ELR (cell line): Measurements from ENCODE around the gene ERFE.
"Not testable (repeated sequence)": the region's sequence is repeated elsewhere in the genome, so short reads cannot be mapped to it uniquely, and the experiment has no call there.

Source experiments
- DNase-seq: peaks from one replicate; pipeline ENCODE4 v3.0.0-alpha.2; 2015; ENCODE audit warnings: low read depth

The ERFE gene

GRCh38 chr2:238158509-238159070 is at the start of gene ERFE:
TSS of gene ERFE (plus strand) at chr2:238158970. CDS start at chr2:238159008, 38 bp downstream.
- peak; percentile 66 for DNase-seq

DNA sequence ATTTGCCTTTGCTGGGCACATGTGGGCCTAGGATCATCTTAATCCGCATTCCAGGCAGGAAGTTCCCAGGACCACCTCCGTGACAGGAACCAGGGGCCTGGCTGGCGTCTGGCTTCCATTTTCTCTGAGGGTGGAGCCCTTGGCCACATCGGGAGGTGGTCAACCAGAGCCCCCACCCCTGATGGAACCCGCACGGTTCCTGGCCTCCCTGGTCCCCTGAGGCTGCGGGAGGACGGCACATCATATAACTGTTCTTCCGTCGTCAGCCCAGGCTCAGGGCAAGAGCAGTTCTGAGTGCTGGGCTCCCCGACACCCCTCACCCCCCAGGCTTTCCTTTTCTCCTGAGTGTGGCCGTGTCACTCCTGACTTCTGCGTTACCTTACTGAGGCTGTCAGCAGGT is 45.2 kb upstream of the ERFE start:
- no peak for DNase-seq

DNA sequence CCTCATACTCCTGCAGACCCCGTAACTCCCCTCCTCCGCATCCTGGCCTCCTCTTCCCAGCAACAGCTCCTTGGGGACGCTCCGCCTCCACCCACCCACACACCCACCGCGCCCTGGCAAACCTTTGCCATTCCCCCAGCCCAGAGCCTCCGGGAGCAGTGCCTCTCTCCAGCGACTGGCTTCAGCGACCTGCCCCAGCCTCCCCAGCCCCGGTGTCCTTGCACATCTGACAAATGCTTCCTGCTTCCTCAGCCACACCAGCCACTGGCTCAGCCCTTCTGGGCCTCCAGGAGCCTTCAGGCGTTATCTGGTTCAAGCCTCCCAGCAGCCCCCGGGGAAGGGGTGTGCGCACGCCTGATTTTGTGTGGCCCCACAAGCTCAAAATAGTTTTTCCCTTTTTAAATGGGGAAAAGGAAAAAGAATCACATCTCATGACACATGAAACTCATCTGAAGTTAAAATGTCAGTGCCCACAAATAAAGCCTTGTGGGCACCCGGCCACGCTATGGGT is 44.4 kb upstream of the ERFE start:
- no peak for DNase-seq

DNA sequence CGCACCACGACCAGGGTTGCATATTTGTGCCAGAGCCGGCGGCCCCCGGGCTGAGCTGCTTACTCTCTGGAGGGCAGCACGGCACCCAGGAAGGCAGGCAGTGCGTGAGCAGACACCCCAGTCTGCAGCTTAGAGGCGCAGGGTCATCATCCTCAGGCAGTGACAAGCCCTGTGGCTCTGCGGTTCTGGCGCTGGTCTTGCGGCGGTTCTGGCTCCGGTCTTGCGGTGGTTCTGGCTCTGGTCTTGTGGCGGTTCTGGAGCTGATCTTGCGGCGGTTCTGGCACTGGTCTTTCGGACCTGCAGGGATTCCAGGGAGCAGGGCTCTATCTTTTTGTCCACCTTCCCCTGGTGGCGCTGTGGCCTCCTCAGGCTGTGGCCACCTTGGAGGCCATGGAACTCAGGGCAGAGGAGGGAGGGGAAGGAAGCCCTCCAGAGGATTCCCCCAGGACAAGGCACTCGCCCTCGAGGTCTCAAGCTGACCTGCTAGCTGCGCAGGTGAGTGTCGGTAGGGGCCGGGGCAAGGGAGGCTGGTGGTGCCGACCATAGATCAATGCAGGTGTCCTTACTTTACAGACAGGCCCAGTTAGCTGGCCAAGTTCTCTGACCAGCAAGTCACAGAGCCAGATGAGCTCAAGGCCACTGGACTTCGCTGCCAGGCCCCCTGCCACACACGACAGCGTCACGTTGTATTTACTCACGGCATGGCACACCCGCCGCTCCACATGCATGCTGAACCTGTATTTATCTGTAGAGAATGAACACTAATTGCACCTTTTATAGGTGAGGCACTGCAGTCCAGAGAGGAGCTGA is 43.7 kb upstream of the ERFE start:
- no peak for DNase-seq

- DNase-seq: not testable (repeated sequence)
Measured at GRCh38 chr2:238115709-238116108, 43.1 kb upstream of the ERFE start.

DNA sequence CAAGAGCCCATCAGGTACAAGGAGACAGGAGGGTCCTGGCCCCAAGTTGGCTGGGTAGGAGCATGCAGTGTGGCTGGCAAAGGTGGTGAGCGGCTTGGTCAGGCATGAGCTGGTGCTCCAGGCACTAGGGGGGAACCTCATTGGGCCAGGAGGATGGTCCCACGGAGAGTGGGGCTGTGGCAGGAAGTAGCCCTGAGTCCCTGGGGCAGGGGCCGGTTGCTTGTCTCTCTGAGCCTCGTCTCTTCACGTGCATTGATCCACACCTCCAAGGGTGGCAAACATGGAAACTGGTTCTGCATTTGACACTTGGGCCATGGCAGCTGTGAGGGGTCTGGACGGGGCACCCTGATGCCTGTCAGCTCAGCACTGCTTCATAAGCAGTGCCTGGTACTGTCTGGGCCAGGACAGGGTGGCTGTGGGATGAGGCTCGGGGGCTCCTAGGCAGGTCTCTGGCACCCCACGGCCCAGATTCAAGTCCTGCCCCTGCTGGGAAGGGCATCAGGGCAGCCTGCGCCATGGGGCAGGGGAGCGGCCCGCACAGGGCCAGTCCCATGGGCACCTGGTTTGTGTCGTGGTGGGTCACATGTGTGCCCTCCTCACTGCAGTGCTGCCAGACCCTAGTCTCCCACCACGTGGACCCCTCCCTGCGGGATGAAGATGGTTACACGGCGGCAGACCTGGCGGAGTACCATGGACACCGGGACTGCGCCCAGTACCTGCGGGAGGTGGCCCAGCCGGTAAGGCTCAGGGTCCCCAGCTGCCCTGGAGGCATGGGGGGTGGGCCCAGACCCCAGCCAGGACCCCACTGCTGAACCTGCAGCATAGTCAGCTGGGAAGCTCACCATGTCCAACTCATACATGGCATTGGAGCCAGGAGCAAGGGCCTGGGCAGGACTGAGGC is 42.2 kb upstream of the ERFE start:
- DNase-seq: no peak

DNA sequence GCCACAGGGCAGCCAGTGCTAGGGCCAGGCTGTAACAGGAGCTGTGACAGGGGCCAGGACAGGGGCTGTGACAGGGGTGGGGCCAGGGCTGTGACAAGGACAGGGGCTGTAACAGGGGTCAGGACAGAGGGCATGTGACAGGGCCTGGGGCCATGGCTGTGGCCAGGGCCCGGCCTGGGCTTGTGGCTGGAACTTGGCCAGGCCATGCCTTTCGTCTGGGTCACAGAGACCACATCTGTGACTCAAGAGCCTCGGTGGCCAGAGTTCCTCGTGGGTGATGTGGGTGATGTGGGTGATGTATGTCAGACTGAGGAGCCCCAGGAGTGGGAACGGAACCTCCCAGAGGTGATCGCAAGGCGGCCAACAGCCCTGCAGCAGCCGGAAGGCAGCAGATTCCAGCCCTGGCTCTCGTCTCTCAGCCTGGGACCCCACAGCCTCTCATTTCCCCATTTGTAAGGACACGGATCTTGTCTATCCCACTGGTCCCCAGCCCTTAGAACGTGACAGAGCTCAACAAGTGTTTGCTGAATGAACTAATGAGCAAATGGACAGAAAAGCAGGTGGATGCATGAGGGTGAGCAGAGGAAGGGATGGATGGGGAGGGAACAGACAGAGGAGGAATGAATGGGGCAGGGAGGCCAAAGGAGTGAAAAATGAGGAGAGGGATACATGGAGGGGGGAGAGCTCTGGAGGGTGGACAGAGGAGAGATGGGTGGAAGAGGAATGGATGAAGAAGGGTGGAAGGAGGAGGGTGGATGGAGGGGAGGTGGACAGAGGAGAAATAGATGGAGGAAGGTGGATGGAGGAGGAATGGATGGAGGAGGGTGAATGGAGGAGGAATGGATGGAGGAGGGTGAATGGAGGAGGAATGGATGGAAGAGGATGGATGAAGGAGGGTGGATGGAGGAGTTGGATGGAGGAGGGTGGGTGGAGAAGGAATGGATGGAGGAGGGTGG is 41.3 kb upstream of the ERFE start:
- peak; percentile 84 for DNase-seq

DNA sequence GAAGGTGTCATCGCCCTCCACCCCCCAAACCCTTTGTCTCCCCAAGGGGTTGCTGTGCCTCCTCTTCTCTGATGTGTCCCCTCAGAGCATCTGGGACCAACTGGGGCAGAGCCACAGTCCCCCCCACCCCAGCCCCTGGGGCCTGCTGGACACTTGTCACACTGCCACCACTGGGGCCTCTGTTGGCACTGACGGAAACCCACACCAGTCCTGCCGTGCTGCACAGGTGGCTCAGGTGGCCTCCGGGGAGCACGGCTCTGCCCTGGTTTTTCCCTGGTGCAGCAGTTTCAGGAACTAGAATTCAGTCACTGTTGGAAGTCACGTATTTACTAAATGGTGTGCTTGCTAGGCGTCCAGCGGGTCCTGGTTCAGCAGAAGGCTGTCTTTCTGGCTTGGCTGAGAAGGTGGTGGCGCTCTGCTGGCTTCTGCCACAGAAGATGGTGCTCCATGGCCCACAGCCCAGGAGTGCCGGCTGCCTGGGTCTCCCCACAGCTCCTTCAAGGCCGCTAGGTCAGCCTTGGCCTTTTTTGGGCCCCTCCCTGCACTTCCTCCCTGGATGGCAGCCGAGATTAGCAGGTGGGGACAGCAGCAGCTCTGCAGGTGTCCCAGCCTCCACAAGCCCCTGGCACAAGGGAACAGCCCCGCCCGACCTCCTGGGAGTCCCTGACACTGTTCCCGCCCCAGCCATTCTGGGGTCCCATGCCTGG is 38.9 kb upstream of the ERFE start:
- DNase-seq: no peak

DNA sequence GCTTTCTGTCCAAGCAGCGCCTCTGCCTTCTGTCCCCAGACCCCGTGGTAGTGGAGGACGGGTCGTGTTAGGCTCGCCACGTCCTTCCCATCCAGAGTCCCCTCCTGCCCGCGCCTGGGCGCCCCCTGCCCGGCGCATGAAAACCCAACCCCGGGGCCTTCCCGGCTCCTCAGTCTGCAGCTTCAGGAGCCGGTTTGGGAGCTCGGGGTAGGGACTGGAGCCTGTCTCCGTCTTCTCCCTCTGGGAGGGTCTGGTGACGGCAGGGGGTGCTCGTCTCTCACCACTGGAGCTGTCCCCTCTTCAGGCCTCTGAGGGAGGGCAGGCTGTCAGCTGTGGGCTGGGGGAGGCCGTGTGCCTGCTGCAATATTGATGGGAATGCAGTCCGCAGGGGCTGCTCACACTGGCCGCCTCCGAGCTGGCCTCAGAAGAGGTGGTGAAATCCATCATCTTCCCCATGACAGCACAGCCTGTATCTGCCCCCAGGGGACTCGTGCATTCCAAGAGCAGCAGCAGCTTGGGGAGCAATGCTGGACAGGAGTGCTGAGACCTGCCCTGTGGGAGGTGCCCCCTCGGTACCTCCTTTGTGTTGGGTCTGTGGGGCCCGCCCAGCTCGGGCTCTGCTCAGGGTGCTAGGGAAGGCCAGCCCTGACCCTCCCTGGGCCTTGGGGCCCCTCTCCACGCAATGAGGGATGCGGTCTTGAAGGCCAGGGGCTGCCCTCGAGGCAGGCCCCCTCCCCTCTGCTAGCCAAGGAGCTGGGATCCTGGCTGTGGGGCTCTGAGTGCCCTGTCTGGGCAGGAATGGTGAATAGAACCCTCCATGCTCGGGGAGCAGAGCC is 38.1 kb upstream of the ERFE start:
- peak; percentile 25 for DNase-seq

DNA sequence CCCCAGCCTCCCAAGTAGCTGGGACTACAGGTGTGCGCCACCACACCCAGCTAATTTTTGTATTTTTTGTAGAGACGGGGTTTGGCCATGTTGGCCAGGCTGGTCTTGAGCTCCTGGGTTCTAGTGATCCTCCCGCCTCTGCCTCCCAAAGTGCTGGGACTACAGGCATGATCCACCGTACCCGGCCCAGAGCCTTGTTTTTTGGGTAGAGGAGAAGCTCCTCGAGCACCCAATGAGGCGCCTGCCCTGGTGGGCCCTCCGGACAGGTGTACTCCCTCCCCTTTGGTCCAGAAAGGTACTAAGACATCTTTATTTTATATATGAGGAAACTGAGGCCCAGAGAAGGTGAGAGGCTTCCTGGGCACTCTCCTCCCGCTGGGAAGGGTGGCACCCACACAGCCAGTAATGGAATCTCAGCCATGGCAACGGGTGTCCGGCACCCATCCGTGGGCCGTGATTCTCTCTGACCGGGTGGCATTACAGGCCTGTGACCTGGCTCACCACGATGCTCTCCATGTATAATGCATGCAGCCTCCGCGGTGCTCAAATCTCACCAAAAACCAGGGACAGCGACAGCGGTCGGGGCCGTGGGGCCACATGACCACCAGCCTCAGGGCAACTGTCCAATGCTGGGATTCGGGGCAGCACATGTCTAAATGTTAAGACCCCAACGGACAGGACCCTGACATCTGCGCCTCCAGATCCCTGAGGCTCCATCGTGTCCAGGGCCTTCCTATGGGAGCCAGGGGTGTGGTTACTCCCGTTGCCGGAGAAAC is 37.1 kb upstream of the ERFE start:
- DNase-seq: no peak

- no peak for DNase-seq
Measured at GRCh38 chr2:238122287-238123217, 36.2 kb upstream of the ERFE start.

DNA sequence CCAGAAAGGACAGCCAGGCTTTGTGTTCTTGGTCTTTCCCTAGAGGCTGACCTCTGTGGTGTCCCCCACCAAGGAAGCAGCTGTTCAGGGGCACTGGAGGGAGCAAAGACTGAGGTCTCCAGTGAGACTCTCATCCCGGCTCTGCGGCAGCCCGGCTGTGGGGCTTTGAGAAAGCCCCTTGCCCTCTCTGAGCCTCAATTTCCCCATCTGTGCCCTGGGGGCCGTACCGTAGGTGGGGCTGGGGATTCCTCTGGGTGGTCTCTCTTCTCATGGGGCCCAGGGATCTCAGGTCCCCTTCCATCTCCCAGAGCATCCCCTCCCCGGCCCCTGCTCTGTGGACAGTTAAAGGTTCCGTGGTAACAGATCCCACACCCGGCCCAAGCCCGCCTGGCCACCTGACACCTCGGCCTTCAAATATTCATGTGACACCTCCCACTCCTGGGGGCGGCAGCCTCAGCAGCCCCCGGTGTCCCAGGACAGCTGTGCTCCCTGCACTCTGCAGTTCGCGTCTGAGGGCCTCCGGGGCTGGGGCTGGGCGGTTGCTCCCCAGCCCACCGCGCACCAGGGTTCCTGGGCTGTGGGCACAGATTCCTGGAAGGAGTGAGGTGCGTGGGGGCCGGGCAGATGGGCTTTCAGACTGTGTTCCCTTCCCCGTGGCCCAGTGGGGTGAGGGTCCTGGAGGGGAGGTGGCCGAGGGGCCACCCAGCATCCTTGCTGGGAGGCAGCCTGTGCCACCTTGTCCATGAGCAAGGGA is 35.4 kb upstream of the ERFE start:
- DNase-seq: no peak

DNA sequence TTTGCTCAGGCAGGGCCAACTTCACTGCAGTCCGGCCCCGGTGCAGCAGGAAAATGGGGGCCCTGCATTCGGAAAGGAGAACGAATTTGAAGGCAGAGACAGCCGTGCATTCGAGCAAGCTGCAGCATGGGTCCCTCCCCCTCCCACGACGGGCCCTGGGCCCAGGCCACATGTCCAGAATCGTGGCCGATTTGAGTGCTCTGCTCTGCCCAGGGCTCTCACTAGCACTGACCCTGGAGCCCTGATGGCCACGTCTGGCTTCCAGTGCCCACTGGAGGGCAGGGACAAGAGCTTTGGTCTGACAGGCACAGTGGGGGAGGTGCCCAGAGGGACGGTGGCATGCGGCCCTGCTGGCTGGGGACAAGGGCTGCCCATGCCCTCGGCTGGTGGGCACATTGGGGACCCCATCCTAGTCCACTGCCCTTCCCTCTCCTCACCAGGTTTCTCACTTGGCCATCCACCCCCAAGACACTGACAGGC is 34.7 kb upstream of the ERFE start:
- no peak for DNase-seq

DNA sequence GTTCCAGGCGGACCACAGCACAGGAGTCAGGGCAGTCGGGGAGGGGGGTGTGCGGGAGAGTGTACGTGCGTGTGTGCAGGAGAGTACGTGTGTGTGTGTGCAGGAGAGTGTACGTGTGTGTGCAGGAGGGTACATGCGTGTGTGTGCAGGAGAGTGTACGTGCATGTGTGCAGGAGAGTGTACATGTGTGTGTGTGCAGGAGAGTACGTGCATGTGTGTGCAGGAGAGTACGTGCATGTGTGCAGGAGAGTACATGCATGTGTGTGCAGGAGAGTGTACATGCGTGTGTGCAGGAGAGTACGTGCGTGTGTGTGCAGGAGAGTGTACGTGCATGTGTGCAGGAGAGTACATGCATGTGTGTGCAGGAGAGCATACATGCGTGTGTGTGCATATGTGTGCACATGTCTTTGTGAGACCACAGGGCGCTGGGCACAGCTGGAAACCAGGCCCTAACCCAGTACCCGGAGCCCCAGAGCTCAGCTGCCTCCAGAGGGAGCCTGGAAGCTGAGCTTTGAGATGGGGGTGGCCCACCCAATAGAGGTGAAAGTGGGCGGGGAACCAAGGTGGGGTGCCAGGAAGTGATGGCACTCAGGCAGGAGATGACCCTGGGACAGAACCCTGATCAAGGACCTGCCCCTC is 34.2 kb upstream of the ERFE start:
- DNase-seq: no peak

- DNase-seq: no peak
Measured at GRCh38 chr2:238125127-238125885, 33.5 kb upstream of the ERFE start.

DNA sequence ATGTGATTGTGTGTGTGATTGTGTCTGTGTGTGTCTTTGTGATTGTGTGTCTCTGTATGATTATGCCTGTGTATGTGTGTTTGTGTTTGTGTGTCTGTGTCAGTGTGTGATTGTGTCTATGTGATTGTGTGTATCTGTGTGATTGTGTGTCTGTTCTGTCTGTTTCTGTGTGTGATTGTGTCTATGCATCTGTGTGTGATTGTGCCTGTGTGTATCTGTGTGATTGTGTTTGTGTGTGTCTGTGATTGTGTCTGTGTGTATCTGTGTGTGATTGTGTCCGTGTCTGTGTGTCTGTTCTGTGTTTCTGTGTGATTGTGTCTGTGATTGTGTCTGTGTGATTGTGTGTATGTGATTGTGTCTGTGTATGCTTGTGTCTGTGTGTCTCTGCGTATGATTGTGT is 32.4 kb upstream of the ERFE start:
- DNase-seq: no peak
